Measurements from ENCODE around the gene MEIOC.
"Not testable (repeated sequence)": the region's sequence is repeated elsewhere in the genome, so short reads cannot be mapped to it uniquely, and the experiment has no call there.

MEIOC gene

GRCh38 chr17:44614862-44615261 is 41.4 kb upstream of the MEIOC start:
- TF ChIP-seq CTCF (IDR thresholded peaks at IDR 0.05; ENCODE audit: insufficient read depth, missing control alignments) = no peak
- no peak for FAIRE-seq
- DNase-seq (ENCODE audit: insufficient read length, low spot score) = no peak

GRCh38 chr17:44618652-44619051 is 37.6 kb upstream of the MEIOC start:
- FAIRE-seq; DNase-seq (ENCODE audit: insufficient read length, low spot score): not testable (repeated sequence)

- peak; percentile 6 for TF ChIP-seq CTCF (IDR thresholded peaks at IDR 0.05; ENCODE audit: insufficient read depth, missing control alignments)
- no peak for FAIRE-seq
- DNase-seq (ENCODE audit: insufficient read length, low spot score) = no peak
These were observed 33.1 kb upstream of the MEIOC start for GRCh38 chr17:44623070-44623725.

- DNase-seq (ENCODE audit: insufficient read length, low spot score) = no peak
- FAIRE-seq = no peak
- no peak for TF ChIP-seq CTCF (IDR thresholded peaks at IDR 0.05; ENCODE audit: insufficient read depth, missing control alignments)
These were observed 28.6 kb upstream of the MEIOC start for GRCh38 chr17:44627513-44628242.

GRCh38 chr17:44628243-44629188 is 27.8 kb upstream of the MEIOC start:
- no peak for FAIRE-seq
- no peak for DNase-seq (ENCODE audit: insufficient read length, low spot score)
- TF ChIP-seq CTCF (IDR thresholded peaks at IDR 0.05; ENCODE audit: insufficient read depth, missing control alignments) = no peak

- DNase-seq (ENCODE audit: insufficient read length, low spot score) = no peak
- no peak for FAIRE-seq
- no peak for TF ChIP-seq CTCF (IDR thresholded peaks at IDR 0.05; ENCODE audit: insufficient read depth, missing control alignments)
These were observed 27.0 kb upstream of the MEIOC start for GRCh38 chr17:44629314-44629713.

- TF ChIP-seq CTCF (IDR thresholded peaks at IDR 0.05; ENCODE audit: insufficient read depth, missing control alignments) = no peak
- DNase-seq (ENCODE audit: insufficient read length, low spot score) (no peak), FAIRE-seq (no peak)
These were observed 25.6 kb upstream of the MEIOC start for GRCh38 chr17:44630703-44631102.
